ENCODE data around the gene ACAN.

ACAN gene

DNA sequence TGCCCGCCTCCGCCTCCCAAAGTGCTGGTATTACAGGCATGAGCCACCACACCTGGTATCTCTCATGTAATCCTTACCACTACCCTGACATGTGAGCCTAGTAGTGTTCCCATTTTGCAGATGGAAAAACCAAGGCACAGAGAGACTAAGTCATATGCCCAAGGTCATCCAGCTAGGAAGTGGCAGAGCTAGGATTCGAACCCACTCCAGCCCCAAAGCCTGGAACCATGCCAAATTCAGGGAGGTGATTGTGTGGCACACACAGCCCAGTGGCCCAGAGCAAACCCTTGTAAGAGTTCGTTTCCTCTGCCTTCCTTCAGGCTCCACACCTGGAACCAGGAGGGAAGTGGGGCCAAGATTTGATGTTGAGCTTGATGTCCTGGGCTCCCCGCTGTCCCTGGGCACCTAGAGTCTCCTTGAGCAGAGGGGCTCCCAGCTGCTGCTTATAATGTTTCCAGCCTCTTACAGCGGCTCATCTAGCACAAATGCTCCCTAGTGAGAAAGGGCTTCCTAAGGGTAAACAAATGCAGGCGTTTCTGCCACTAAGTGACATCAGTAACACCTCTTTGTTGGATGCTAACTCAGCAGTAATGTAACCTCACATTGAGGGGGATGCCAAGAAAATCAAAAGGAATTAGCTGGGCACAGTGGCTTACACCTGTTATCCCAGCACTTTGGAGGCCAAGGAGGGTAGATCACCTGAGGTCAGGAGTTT, 88.5 kb downstream of the ACAN start:
- H3K4me3 ChIP-seq (ENCODE audit: low read depth, low read length): no peak overlapping the region
- TF ChIP-seq, protein P1, sequence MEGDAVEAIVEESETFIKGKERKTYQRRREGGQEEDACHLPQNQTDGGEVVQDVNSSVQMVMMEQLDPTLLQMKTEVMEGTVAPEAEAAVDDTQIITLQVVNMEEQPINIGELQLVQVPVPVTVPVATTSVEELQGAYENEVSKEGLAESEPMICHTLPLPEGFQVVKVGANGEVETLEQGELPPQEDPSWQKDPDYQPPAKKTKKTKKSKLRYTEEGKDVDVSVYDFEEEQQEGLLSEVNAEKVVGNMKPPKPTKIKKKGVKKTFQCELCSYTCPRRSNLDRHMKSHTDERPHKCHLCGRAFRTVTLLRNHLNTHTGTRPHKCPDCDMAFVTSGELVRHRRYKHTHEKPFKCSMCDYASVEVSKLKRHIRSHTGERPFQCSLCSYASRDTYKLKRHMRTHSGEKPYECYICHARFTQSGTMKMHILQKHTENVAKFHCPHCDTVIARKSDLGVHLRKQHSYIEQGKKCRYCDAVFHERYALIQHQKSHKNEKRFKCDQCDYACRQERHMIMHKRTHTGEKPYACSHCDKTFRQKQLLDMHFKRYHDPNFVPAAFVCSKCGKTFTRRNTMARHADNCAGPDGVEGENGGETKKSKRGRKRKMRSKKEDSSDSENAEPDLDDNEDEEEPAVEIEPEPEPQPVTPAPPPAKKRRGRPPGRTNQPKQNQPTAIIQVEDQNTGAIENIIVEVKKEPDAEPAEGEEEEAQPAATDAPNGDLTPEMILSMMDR (IDR thresholded peaks at IDR 0.05; ENCODE audit: borderline replicate concordance, insufficient read depth, low read depth, low read length): no peak

DNA sequence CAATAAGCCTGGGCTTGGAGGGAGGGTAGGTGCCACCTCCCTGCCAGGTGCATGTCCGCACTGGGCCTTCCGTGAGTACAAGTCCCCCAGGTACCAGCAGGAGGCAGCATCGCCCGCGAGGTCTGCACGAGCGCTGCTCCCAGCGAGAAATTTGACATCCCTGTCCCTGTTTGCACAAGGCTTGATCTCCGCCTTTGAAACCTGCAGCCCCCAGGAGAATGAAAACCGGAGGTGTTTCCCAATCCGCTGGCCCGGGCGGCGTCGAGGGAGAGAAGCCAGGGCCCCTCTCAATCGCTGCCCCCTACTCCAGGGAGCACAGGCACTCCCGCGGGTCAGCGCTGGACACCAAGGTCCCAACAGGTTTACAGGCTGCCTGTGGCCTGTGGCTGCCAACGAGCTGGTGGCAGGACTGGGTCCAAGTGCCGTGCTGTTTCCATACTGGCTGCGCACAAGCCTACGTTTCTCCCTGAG, 91.1 kb downstream of the ACAN start:
- no peak overlapping the region for H3K4me3 ChIP-seq (ENCODE audit: low read depth, low read length)
- TF ChIP-seq, protein P1 (IDR thresholded peaks at IDR 0.05; ENCODE audit: borderline replicate concordance, insufficient read depth, low read depth, low read length): peak; percentile 80

- H3K4me3 ChIP-seq (ENCODE audit: low read depth, low read length): peak within 1 kb of the TSS; percentile 40
- TF ChIP-seq, protein P1 (IDR thresholded peaks at IDR 0.05; ENCODE audit: borderline replicate concordance, insufficient read depth, low read depth, low read length): no peak
These were observed 91.9 kb downstream of the ACAN start, which contains the start of gene HAPLN3 for GRCh38 chr15:88894819-88895767. TSS of gene HAPLN3 (minus strand) at chr15:88895544. CDS start at chr15:88887298, 8,246 bp downstream.

DNA sequence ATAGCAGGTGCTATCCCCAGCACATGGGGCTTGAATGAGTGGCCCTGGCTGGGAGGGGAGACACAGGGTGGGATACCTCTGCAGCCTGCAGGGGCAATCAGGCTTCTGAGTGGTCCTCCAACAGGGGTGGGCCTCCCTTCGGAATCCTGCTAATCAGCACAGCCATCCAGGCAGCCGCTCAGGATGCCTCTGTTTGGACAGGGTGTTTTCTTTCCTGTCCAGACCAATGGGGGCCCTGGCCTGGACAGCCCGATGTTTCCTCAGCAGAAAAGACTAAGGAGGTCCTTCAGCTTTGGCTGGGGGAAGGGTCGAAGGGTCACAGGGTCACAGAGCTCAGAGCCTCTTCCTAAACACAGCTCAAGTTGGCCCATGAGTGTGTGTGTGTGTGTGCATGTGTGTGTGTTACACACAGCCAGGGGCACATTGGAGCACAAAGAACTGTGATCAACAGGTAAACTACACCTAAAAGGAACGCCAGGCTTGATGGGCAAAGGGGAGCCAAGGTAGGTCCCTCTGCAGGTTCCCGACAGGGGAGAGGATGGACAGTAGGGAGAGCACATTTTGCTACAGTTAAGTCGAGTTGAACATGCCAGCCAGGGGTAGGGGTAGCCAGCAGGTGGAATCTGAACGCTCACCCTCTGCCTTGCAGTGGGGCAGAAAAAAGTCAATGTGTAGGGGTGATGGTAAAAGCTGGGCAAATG, 93.2 kb downstream of the ACAN start:
- H3K4me3 ChIP-seq (ENCODE audit: low read depth, low read length): no peak overlapping the region
- TF ChIP-seq, protein P1 (IDR thresholded peaks at IDR 0.05; ENCODE audit: borderline replicate concordance, insufficient read depth, low read depth, low read length): no peak

DNA sequence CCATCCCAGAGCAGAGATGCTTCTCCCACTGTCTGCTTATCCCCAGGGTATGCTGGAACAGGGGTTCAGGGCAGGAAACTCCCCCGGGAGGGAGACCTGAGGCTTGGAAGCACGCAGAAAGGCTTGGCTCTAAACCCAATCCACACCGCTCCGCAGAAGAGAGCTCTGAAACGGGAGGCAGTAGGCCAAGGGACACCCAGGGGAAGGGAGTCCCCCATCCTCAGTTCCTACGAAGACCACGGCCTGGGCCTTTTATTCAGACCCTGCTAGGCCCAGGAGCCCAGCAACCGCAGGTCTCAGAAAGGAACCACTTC, 93.9 kb downstream of the ACAN start:
- TF ChIP-seq, protein P1 (IDR thresholded peaks at IDR 0.05; ENCODE audit: borderline replicate concordance, insufficient read depth, low read depth, low read length): no peak
- H3K4me3 ChIP-seq (ENCODE audit: low read depth, low read length): no peak overlapping the region

DNA sequence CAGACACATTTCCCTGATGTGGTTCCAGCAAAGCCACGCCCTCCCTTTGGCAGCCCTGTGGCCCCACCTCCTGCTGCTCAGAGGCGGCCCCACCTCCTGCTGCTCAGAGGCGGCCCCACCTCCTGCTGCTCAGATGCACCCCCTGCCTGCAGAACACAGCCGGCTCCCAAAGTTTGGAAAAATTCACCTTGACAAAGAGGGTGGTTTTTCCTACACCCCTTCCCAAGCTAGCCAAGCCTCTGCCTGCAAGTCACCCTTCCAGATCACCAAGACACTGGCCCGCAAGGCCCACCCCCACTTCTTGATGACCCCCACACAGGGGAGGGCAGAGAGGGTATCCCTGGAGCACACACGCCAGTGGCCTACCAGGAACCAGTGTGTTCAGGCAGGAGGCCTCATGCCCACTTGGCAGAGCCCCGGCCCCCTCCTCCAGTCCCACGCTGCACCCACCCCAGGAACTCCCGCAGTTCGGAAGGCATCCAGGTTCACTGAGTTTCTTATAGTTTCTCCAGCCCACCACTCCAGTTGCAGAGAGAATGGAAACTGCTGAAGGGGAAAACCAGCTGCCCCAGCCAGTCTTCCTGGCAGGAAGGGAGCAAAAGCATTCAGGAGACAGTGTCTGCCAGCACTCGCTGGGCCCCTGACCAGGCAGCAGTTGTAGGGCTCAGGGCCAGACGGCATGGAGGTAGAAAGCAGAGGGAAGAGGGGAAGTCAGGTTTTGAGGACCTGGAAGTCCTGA, 94.4 kb downstream of the ACAN start:
- TF ChIP-seq, protein P1 (IDR thresholded peaks at IDR 0.05; ENCODE audit: borderline replicate concordance, insufficient read depth, low read depth, low read length): peak; percentile 13; the same call in 1 of the 2 replicates
- no peak overlapping the region for H3K4me3 ChIP-seq (ENCODE audit: low read depth, low read length)
